Skeletal muscle satellite cell (primary cell): Measurements from ENCODE around the gene P2RX6.

Source experiments
- H3K27me3 ChIP-seq: 2 replicates; pipeline ENCODE4 v1.7.0; 2013; ENCODE audit warnings: low read length; ENCODE audit not compliant: control insufficient read depth, insufficient read depth
- H3K36me3 ChIP-seq: 2 replicates; pipeline ENCODE4 v1.7.0; 2013; ENCODE audit warnings: mild to moderate bottlenecking, control low read depth, low read length; ENCODE audit not compliant: insufficient read depth
- H3K4me1 ChIP-seq: 2 replicates; pipeline ENCODE4 v1.7.0; 2013; ENCODE audit warnings: low read length; ENCODE audit not compliant: control insufficient read depth, insufficient read depth
- H3K4me2 ChIP-seq: 2 replicates; pipeline ENCODE4 v1.7.0; 2013; ENCODE audit warnings: mild to moderate bottlenecking, low read length
- H3K4me3 ChIP-seq: 2 replicates; pipeline ENCODE4 v1.7.0; 2013; ENCODE audit warnings: low read length
- H3K9ac ChIP-seq: 2 replicates; pipeline ENCODE4 v1.7.0; 2013; ENCODE audit warnings: mild to moderate bottlenecking, low read depth, low read length, moderate library complexity
- H3K9me3 ChIP-seq: replicated peaks from 2 replicates; pipeline ENCODE4 v1.7.0; 2013; ENCODE audit warnings: mild to moderate bottlenecking, control low read depth, low read length

Gene P2RX6

DNA sequence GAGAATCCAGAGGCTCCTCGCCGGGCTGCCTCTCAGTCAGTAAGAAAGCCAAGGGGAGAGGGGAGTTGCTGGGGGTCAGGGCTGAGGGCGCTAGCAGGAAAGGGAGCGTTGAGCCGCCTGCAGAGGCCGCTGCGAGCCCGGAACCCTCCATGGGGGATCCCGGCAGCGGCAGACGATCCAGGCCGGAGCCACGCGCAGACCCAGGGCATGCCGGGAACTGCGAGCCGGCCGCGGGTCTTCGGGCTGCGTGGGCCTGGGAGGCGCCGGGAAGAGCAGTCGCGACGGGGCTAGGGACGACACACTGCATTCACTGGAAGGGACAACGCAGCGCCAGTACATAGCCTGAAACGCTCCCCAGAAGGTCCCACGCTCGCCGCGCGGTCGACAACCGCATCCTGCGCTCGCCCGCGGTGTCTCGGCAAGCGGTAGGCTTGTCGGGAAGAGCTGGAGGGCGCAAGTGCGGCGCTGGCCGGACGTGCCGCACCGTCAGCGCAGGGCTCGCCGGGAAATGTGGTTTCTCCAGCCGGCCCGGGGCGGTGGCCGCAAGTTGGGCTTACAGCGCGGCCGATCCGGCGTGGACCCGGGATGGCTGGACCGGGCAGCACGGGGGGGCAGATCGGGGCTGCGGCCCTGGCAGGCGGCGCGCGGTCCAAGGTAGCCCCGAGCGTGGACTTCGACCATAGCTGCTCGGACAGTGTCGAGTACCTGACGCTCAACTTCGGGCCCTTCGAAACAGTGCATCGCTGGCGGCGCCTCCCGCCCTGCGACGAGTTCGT is 33.0 kb upstream of the P2RX6 start, which contains the start of gene LZTR1:
Gene LZTR1, plus strand, starts transcription at position 511 of the 776 bp plus-strand sequence. Its CDS starts 75 bp downstream, at position 586.
- peak within 1 kb of the TSS; percentile 96 for H3K4me3 ChIP-seq
- H3K36me3 ChIP-seq: peaks cover 17% of the 10 kb centered on the region
- H3K9me3 ChIP-seq: peaks cover 8% of the 10 kb centered on the region

DNA sequence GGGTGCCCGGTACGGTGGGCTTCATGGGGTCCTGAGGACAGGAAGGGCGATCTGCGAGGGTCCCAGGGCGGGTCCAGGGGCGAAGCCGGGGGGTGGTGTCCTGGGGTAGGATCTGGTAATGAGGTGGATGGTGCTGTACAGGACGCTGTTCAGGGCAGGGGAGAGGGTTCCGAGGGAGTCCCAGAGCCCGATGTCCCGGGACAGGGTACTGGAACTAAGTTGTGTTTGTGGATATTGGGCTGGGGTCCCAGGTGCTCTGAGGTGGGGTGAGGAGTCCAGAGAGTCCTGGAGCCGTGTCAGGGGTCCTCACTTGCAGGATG is 32.4 kb upstream of the P2RX6 start:
- peaks cover 8% of the 10 kb centered on the region for H3K9me3 ChIP-seq
- peaks cover 20% of the 10 kb centered on the region for H3K36me3 ChIP-seq
- peak overlapping the region; percentile 91 for H3K9ac ChIP-seq
- H3K4me2 ChIP-seq: peak overlapping the region; percentile 92
- no peaks in the 10 kb centered on the region for H3K27me3 ChIP-seq
- H3K4me3 ChIP-seq: peak overlapping the region; percentile 96
- peaks cover 26% of the 10 kb centered on the region for H3K4me1 ChIP-seq

More for the DNA sequence above, 33.0 kb upstream of the P2RX6 start, which contains the start of gene LZTR1:
- Histone ChIP-seq H3K27me3 (no peaks in the 10 kb centered on the region), H3K4me2 (peak within 1 kb of the TSS; percentile 92), H3K9ac (peak within 1 kb of the TSS; percentile 91), H3K4me1 (peaks cover 26% of the 10 kb centered on the region)

DNA sequence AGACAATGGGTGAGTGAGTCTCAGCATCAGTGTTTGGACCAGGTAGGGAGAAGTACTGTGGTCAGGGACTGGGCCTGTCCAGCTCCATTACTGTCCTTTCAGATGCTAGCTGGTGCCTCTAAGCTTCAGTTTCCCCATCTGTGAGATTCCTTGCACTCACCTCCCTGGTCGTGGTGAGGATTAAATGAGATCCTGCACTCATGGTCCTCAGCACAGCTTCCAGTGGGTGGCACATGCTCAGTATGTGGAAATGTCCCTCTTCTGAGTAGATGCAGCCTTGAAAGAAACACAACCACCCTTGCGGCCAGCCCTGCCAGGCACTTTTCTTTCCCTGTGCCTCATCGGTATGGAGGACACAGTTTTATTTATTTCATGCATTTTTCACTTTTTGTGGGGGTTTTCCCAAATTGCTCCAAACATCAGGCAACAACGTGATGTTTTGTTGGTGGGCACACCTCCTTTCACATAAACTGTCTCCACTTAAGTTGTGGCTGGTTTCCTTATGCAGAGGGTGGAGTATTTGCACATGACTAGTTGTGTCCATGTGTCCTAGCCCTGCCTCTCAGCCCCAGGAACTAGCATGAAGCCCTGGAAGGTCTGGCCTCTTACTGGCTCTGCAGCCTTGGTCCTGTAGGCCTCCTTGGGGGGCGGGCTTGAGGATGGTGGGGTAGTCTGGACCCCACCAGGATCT is 31.7 kb upstream of the P2RX6 start:
- H3K36me3 ChIP-seq: peaks cover 27% of the 10 kb centered on the region
- H3K9ac ChIP-seq: peak overlapping the region; percentile 91
- H3K4me2 ChIP-seq: peak overlapping the region; percentile 92
- peaks cover 26% of the 10 kb centered on the region for H3K4me1 ChIP-seq
- H3K27me3 ChIP-seq: no peaks in the 10 kb centered on the region
- H3K9me3 ChIP-seq: peaks cover 8% of the 10 kb centered on the region
- peak overlapping the region; percentile 96 for H3K4me3 ChIP-seq

DNA sequence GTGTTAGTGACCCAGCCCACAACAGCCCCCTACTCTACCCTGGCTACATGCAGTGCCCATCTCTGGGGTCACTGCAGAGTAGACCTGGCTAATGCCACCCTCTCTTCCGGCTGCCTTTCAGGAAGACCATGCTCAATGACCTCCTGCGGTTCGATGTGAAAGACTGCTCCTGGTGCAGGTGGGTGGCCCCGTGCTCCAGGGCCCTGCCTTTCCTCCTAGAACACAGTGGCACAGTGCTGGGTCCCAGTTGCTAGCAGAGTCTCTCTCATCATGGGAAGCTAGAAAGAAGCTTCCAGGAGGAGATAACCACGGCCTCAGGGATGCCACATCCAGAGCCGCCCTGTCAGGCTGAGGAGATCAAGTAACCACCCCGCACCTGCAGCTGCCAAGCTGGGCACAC is 29.2 kb upstream of the P2RX6 start:
- peaks cover 41% of the 10 kb centered on the region for H3K36me3 ChIP-seq
- no peak overlapping the region for H3K4me3 ChIP-seq
- peaks cover 18% of the 10 kb centered on the region for H3K4me1 ChIP-seq
- H3K9me3 ChIP-seq: no peaks in the 10 kb centered on the region
- no peak overlapping the region for H3K9ac ChIP-seq
- no peaks in the 10 kb centered on the region for H3K27me3 ChIP-seq
- H3K4me2 ChIP-seq: no peak overlapping the region

DNA sequence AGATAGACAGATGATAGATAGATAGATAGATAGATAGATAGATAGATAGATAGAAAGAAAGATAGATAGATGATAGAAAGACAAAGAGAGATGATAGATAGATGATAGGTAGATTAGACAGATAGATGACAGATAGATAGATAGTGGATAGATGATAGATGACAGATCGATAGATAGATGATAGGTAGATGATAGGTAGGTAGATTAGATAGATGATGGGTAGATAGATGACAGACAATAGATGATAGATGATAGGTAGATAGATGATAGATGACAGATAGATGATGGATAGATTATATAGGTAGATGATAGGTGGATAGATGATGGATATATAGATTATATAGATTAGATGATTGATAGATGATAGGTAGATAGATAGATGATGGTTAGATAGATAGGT is 28.6 kb upstream of the P2RX6 start:
- peaks cover 45% of the 10 kb centered on the region for H3K36me3 ChIP-seq
- no peak overlapping the region for H3K4me3 ChIP-seq
- no peaks in the 10 kb centered on the region for H3K9me3 ChIP-seq
- no peaks in the 10 kb centered on the region for H3K27me3 ChIP-seq
- no peak overlapping the region for H3K4me2 ChIP-seq
- H3K4me1 ChIP-seq: peaks cover 13% of the 10 kb centered on the region
- no peak overlapping the region for H3K9ac ChIP-seq

DNA sequence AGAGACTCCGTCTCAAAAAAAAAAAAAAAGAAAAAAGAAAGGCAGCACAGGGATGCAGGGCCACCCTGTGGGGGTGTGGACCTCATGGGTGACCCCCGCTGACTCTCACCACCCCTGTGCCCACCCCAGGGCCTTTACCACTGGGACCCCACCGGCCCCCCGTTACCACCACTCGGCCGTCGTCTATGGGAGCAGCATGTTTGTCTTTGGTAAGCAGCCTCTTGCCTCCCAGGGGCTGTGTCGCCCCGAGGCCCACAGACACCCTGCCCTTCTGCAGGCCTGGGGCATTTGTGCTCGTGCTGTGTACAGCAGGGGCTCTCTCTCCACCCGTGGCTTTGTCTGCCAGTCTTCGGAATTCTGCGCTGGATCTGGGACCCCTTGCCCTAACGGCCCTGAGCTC is 27.6 kb upstream of the P2RX6 start:
- Histone ChIP-seq H3K27me3 (no peaks in the 10 kb centered on the region), H3K9me3 (no peaks in the 10 kb centered on the region), H3K4me2 (no peak overlapping the region), H3K4me1 (peaks cover 10% of the 10 kb centered on the region), H3K4me3 (no peak overlapping the region), H3K36me3 (peaks cover 55% of the 10 kb centered on the region), H3K9ac (no peak overlapping the region)

DNA sequence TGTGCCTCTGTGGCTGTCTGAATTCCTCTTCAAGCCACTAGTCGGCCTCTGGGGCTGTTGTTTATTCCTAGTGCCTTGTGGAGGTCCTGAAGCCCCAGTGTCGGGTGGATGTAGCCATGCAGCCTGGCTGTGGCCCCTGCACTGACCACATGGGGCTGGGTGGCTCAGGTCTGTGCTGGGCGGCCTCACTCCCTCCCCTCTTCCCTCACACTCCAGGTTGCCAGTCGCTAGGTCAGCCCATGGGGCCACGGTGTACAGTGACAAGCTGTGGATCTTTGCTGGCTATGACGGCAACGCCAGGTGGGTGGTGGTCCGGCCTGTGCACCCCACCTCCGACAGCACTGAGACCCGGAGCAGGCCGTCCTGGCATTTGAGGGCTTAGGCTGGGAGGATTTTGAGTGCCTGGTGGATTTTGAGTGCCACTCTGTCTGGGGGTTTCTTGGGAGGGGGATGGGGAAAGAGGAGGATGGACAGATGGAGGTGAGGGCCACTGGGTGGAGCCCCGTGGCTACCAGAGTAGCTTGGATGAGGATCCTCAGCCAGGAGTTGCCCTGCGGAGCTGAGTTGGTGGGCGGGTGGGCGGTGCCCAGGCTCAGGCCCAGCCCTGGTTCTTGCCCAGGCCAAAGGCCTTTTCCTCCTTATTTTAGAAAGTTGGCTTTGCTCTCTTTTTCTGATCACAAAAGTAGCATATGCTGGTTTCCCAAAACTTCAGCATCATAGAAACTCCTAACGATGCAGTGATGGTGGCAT is 26.2 kb upstream of the P2RX6 start:
- peaks cover 67% of the 10 kb centered on the region for H3K36me3 ChIP-seq
- H3K9ac ChIP-seq: no peak overlapping the region
- no peaks in the 10 kb centered on the region for H3K4me1 ChIP-seq
- no peaks in the 10 kb centered on the region for H3K27me3 ChIP-seq
- no peaks in the 10 kb centered on the region for H3K9me3 ChIP-seq
- H3K4me2 ChIP-seq: no peak overlapping the region
- no peak overlapping the region for H3K4me3 ChIP-seq

DNA sequence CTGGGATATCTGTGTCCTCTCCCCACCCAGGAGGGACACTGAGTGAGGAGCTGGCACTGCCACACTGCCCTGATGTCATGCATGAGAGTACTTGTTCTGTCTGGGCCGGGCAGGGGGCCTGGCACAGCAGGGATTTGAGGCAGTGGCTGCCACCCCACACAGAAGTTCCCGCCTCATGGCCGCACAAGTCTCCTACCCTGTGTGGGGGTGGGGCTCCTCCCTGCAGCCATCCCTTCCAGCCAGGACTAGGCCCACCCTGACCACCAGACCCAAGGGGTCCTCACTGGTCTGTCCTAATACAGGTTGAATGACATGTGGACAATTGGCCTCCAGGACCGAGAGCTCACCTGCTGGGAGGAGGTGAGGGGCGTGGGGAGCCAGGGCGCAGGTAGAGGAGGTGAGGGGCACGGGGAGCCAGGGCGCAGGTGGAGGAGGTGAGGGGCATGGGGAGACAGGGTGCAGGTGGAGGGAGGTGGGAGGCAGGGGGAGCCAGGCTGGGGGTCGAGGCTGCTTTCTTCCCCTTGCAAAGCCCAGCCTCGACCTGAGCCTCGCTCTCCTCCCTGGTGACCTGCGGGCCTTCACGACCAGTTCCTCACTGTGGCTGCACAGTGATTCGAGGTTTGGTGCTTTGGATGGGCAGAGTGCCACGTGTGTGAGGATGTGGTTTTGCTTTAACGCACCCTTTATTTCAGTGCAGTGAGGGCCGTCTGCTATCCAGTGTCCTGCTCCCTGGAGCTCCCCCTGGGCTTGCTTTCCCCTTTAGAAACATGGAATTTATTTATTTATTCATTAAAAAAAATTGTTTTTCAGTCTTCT is 25.4 kb upstream of the P2RX6 start:
- no peaks in the 10 kb centered on the region for H3K4me1 ChIP-seq
- H3K9me3 ChIP-seq: no peaks in the 10 kb centered on the region
- H3K4me3 ChIP-seq: no peak overlapping the region
- no peak overlapping the region for H3K9ac ChIP-seq
- no peaks in the 10 kb centered on the region for H3K27me3 ChIP-seq
- no peak overlapping the region for H3K4me2 ChIP-seq
- H3K36me3 ChIP-seq: peaks cover 63% of the 10 kb centered on the region

DNA sequence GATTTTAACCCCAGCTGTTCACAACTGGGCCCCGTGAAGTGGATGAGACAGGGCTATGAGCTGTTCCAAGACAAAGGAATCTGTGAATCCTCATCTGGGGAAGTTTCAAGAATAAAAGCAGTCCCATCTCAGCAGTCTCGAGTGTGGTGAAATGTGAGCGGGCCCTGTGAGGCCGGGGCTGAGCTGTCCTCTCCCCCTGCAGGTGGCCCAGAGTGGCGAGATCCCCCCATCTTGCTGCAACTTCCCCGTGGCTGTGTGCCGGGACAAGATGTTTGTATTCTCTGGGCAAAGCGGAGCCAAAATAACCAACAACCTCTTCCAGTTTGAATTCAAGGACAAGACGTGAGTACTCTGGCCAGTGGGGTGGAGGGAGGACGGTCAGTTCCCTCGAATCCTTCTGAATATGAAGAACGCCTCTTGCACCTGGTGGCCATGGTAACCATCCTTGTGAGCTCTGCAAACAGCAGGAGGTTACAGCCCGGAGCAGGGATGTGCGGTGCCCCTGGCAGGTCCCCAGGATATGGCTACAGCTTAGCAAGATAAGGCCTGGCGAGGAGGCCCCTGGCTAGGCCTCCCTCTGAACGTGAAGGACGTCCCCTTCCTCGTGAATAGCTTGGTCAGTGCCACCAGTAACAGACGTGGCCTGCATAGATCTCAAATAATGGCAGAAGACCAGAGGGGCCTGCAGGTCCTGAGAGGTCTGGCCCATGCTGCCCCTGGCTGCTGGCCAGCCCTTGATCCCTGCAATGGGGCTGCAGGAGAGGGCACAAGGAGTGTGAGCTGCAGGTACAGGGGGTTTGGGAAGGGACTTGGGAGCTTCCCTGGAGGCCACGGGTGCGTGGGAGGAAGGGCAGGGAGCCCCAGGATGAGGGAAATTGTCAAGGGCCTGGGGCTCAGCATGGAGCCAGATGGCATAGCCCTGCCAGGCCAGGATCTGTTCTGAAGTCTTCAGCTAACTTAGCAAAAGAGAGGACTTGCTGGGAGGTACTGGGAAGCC is 24.5 kb upstream of the P2RX6 start:
- no peaks in the 10 kb centered on the region for H3K9me3 ChIP-seq
- H3K36me3 ChIP-seq: peaks cover 66% of the 10 kb centered on the region
- no peak overlapping the region for H3K4me3 ChIP-seq
- H3K4me1 ChIP-seq: no peaks in the 10 kb centered on the region
- H3K27me3 ChIP-seq: no peaks in the 10 kb centered on the region
- no peak overlapping the region for H3K9ac ChIP-seq
- no peak overlapping the region for H3K4me2 ChIP-seq
